Gastroesophageal sphincter (tissue), 3 donors: ENCODE results near the gene PPP2R5B.

Experiments
- CTCF ChIP-seq, 4 experiments: fragments of 200-600 bp in 2 of 4; fragments of 450-650 bp in 2 of 4; sonication (generic) in 1 of 4; IDR thresholded peaks; one replicate each; pipeline ENCODE4 v1.5.1; 2017 to 2019; ENCODE audit warnings: antibody characterized with exemption in 4 of 4, mild to moderate bottlenecking in 2 of 4, moderate library complexity in 2 of 4
- EP300 ChIP-seq: sonication (generic); formaldehyde crosslinking; IDR thresholded peaks from one replicate; pipeline ENCODE4 v1.6.1; 2017; ENCODE audit warnings: antibody characterized with exemption, mild to moderate bottlenecking
- POLR2A ChIP-seq, 2 donors: fragments of 450-650 bp; IDR thresholded peaks; one replicate each; pipeline ENCODE4 v1.6.1; 2017; ENCODE audit warnings: antibody characterized with exemption in 2 of 2, mild to moderate bottlenecking in 2 of 2, moderate library complexity in 1 of 2
- POLR2AphosphoS5 ChIP-seq: sonication (generic); formaldehyde crosslinking; IDR thresholded peaks from one replicate; pipeline ENCODE4 v1.6.1; 2017; ENCODE audit warnings: antibody characterized with exemption

GRCh38 chr11:64926689-64927088 is 2.2 kb downstream of the PPP2R5B start:
- no peak for TF ChIP-seq POLR2A (IDR thresholded peaks at IDR 0.05)
- no peak for TF ChIP-seq CTCF (IDR thresholded peaks at IDR 0.05)
- TF ChIP-seq EP300, result no peak
- no peak for TF ChIP-seq POLR2AphosphoS5
